ENCODE data around the gene CEP170B. TPM values are rescaled to one million over a fixed set of nuclear protein-coding genes. Genes with fewer than 3 reads are reported as not detected.

CEP170B gene
- total RNA-seq, 2 experiments from 2014 or later = 2.2 to 2.3 TPM

- intact Hi-C loops (cut with micrococcal nuclease) = no loop called here
- Mint-ChIP-seq H3K27me3 (no peaks in the 10 kb centered on the region), H3K36me3 (ENCODE audit: low read depth) (no peaks in the 10 kb centered on the region), H3K9me3 (no peaks in the 10 kb centered on the region), H3K4me1 (ENCODE audit: low read depth) (no peaks in the 10 kb centered on the region), H3K27ac (no peak overlapping the region), H3K4me3 (no peak overlapping the region)
- ATAC-seq (no peak), DNase-seq (no peak)
- TF ChIP-seq CTCF (IDR thresholded peaks at IDR 0.05) = no peak
- ChIA-PET POLR2A (no interaction called here), CTCF (no interaction called here)
Measured at GRCh38 chr14:104879983-104880565, 15.0 kb downstream of the CEP170B start.

- no peaks in the 10 kb centered on the region for H3K9me3 Mint-ChIP-seq
- intact Hi-C loops (cut with micrococcal nuclease) = no loop called here
- no peaks in the 10 kb centered on the region for H3K36me3 Mint-ChIP-seq (ENCODE audit: low read depth)
- no peak for TF ChIP-seq CTCF (IDR thresholded peaks at IDR 0.05)
- no peak for DNase-seq
- ChIA-PET CTCF (no interaction called here), POLR2A (no interaction called here)
- no peaks in the 10 kb centered on the region for H3K4me1 Mint-ChIP-seq (ENCODE audit: low read depth)
- no peak overlapping the region for H3K27ac Mint-ChIP-seq
- ATAC-seq = no peak
- H3K4me3 Mint-ChIP-seq = no peak overlapping the region
- H3K27me3 Mint-ChIP-seq = no peaks in the 10 kb centered on the region
Measured at GRCh38 chr14:104880584-104881210, 15.6 kb downstream of the CEP170B start.

GRCh38 chr14:104881369-104881979 lies 16.4 kb downstream of the CEP170B start:
- no peak for DNase-seq
- no peaks in the 10 kb centered on the region for H3K9me3 Mint-ChIP-seq
- no peak for TF ChIP-seq CTCF (IDR thresholded peaks at IDR 0.05)
- no peak overlapping the region for H3K4me3 Mint-ChIP-seq
- ChIA-PET POLR2A (no interaction called here), CTCF (no interaction called here)
- no peaks in the 10 kb centered on the region for H3K36me3 Mint-ChIP-seq (ENCODE audit: low read depth)
- intact Hi-C loops (cut with micrococcal nuclease) = no loop called here
- no peak overlapping the region for H3K27ac Mint-ChIP-seq
- H3K4me1 Mint-ChIP-seq (ENCODE audit: low read depth) = no peaks in the 10 kb centered on the region
- ATAC-seq = no peak
- no peaks in the 10 kb centered on the region for H3K27me3 Mint-ChIP-seq

GRCh38 chr14:104882325-104882973 lies 17.4 kb downstream of the CEP170B start:
- H3K4me3 Mint-ChIP-seq = no peak overlapping the region
- ChIA-PET POLR2A (no interaction called here), CTCF (no interaction called here)
- H3K9me3 Mint-ChIP-seq = no peaks in the 10 kb centered on the region
- no peaks in the 10 kb centered on the region for H3K4me1 Mint-ChIP-seq (ENCODE audit: low read depth)
- no peak for TF ChIP-seq CTCF (IDR thresholded peaks at IDR 0.05)
- peak; percentile 51 for DNase-seq
- intact Hi-C loops (cut with micrococcal nuclease) = no loop called here
- no peak overlapping the region for H3K27ac Mint-ChIP-seq
- peak; percentile 85 for ATAC-seq
- H3K27me3 Mint-ChIP-seq = no peaks in the 10 kb centered on the region
- no peaks in the 10 kb centered on the region for H3K36me3 Mint-ChIP-seq (ENCODE audit: low read depth)

Data from activated CD8-positive, alpha-beta T cell treated with anti-CD3 and anti-CD28 coated beads for 36 hours (primary cell).